Dedifferentiated amniotic fluid mesenchymal stem cell (primary cell): ENCODE results near the gene RBM33.

Experiments used
- DNase-seq: peaks from one replicate; pipeline ENCODE4 v3.0.0-alpha.2; 2016; ENCODE audit errors: extremely low spot score

Gene RBM33

GRCh38 chr7:155824227-155824886 is 179.9 kb downstream of the RBM33 start:
- DNase-seq, result no peak

- DNase-seq, result no peak
These were observed 180.9 kb downstream of the RBM33 start for GRCh38 chr7:155825336-155825735.

GRCh38 chr7:155829796-155830470 is 185.5 kb downstream of the RBM33 start:
- DNase-seq, result no peak
